Retina (tissue), 1 donor: ENCODE results near the gene EHMT2.
"Not testable (repeated sequence)": the region's sequence is repeated elsewhere in the genome, so short reads cannot be mapped to it uniquely, and the experiment has no call there.

ENCODE experiments used
- DNase-seq: peaks from one replicate; pipeline ENCODE4 v3.0.0-alpha.2; 2016

The EHMT2 gene

GRCh38 chr6:31911826-31912585 is 14.5 kb upstream of the EHMT2 start:
- no peak for DNase-seq

GRCh38 chr6:31909298-31909697 is 11.8 kb upstream of the EHMT2 start:
- DNase-seq, result not testable (repeated sequence)

- no peak for DNase-seq
These were observed 11.3 kb upstream of the EHMT2 start for GRCh38 chr6:31908791-31909190.

- not testable (repeated sequence) for DNase-seq
These were observed 10.8 kb upstream of the EHMT2 start for GRCh38 chr6:31908255-31908654.

GRCh38 chr6:31907158-31907813 is 9.8 kb upstream of the EHMT2 start:
- DNase-seq, result no peak

GRCh38 chr6:31906727-31907126 is 9.2 kb upstream of the EHMT2 start:
- not testable (repeated sequence) for DNase-seq

- DNase-seq, result no peak
These were observed 8.6 kb upstream of the EHMT2 start for GRCh38 chr6:31906122-31906521.

- DNase-seq, result no peak
These were observed 7.5 kb upstream of the EHMT2 start for GRCh38 chr6:31905041-31905440.

GRCh38 chr6:31903957-31904356 is 6.5 kb upstream of the EHMT2 start:
- no peak for DNase-seq

- DNase-seq, result peak; percentile 96
These were observed 4.6 kb upstream of the EHMT2 start, which contains the start of gene ZBTB12 for GRCh38 chr6:31901953-31902643. ZBTB12 (minus strand) TSS chr6:31902086; CDS start chr6:31901305, 781 bp downstream.

- no peak for DNase-seq
These were observed 4.0 kb upstream of the EHMT2 start for GRCh38 chr6:31901415-31901952.

- peak; percentile 61 for DNase-seq
These were observed 3.5 kb upstream of the EHMT2 start for GRCh38 chr6:31900917-31901414.

GRCh38 chr6:31899882-31900722 is 2.6 kb upstream of the EHMT2 start:
- DNase-seq, result no peak

GRCh38 chr6:31899215-31899614 is 1.7 kb upstream of the EHMT2 start:
- no peak for DNase-seq

- peak; percentile 74 for DNase-seq
These were observed 999 bp upstream of the EHMT2 start for GRCh38 chr6:31898383-31899011.

GRCh38 chr6:31896856-31897611 is 464 bp downstream of the EHMT2 start:
- peak; percentile 18 for DNase-seq

GRCh38 chr6:31896493-31896855 is 1.0 kb downstream of the EHMT2 start:
- DNase-seq, result no peak

- DNase-seq, result no peak
These were observed 4.7 kb downstream of the EHMT2 start for GRCh38 chr6:31892821-31893220.

GRCh38 chr6:31889331-31889972 is 8.0 kb downstream of the EHMT2 start:
- no peak for DNase-seq
